GM08714 (cell line): ENCODE measurements around the gene C6orf52.
"Not testable (repeated sequence)": the region's sequence is repeated elsewhere in the genome, so short reads cannot be mapped to it uniquely, and the experiment has no call there.

ENCODE experiments used
- H3K4me3 ChIP-seq: fragments of 200-500 bp; sonication (Bioruptor generic); 2 replicates; pipeline ENCODE4 v1.5.1; 2014; ENCODE audit warnings: mild to moderate bottlenecking, low read length, inconsistent platforms
- ZNF274 ChIP-seq: IDR thresholded peaks from 2 replicates; pipeline ENCODE4 v1.6.1; 2012; ENCODE audit warnings: mild to moderate bottlenecking, low read depth, low read length

C6orf52 gene

DNA sequence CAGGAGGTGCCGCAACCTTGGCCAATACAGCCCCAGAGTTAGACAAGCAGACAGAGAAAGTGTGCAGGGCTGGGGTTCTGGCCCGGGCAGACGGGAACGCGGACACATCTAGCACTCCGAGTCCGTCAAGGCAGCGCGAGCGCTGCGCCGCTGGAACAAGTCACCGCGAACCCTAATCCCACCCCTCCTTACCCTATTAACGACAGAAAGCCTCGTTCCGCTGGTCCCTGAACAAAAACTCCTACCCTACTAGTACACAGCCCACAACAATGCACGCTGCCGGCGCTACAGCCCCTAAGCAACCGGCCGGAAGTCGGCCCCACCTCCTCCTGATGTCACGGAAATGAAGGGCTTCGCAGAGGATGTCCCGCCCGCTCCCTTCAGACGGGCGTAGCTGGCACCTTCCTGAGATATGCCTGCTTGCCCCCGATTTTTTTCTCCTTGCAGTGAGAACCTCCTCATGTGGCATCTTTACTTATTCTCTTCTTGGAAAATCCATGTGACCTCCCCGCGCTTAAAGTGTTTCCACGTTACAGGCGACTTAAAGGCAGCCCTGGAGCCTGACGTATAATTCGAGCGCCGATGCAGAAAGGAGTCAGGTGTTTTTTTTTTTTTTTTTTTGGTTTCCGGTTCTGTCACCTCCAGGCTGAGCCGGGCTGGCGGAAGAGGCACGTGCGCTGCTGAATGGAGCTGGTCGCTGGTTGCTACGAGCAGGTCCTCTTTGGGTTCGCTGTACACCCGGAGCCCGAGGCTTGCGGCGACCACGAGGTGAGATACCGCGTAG, at the start of gene C6orf52, which contains the start of gene PAK1IP1:
Gene C6orf52 (minus strand): TSS at position 315 of the 784 bp plus-strand sequence. CDS start 7,066 bp downstream, outside the sequence.
Gene PAK1IP1 (plus strand): TSS at position 671 of the 784 bp plus-strand sequence. CDS start 14 bp downstream, at position 685.
- H3K4me3 ChIP-seq: peak within 1 kb of the TSS; percentile 86
- TF ChIP-seq ZNF274: no peak

- no peak for TF ChIP-seq ZNF274
- H3K4me3 ChIP-seq: no peak overlapping the region
Observed at GRCh38 chr6:10743515-10743914, 49.1 kb upstream of the C6orf52 start.

GRCh38 chr6:10742251-10742650, 47.8 kb upstream of the C6orf52 start:
- TF ChIP-seq ZNF274: no peak
- no peak overlapping the region for H3K4me3 ChIP-seq

DNA sequence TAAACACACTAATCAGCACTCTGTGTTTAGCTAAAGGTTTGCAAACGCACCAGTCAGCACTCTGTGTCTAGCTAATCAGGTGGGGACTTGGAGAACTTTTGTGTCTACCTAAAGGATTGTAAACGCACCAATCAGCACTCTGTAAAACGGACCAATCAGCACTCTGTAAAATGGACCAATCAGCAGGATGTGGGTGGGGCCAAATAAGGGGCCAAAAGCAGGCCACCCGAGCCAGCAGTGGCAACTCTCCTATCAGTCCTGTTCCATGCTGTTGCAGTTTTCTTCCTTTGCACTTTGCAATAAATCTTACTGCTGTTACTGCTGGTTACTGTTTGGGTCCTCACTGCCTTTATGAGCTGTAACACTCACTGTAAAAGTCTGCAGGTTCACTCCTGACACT, 47.2 kb upstream of the C6orf52 start:
- H3K4me3 ChIP-seq: not testable (repeated sequence)

- no peak for TF ChIP-seq ZNF274
Observed at GRCh38 chr6:10740061-10740460, 45.6 kb upstream of the C6orf52 start.

GRCh38 chr6:10736731-10737130, 42.3 kb upstream of the C6orf52 start:
- TF ChIP-seq ZNF274: no peak
- H3K4me3 ChIP-seq: no peak overlapping the region

More at GRCh38 chr6:10740061-10740460, 45.6 kb upstream of the C6orf52 start:
- no peak overlapping the region for H3K4me3 ChIP-seq

DNA sequence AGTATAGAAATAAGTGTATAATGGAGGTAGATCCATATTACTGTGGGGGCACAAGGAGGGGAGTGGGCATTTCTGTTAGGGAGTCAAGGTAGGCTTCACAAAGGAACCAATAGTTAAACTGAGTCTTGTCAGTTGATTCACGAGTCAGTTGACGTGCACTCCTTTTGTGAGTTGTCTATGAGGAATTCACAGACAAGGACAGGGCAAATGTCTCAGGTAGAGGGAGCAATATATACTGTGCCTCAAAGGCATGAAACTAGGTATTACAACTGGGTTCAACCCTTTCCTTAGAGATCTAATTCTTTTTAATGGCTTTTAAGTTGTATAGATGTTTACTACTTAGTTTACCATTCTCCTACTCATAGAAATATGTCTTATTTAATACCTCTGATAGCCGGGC, 39.4 kb upstream of the C6orf52 start:
- H3K4me3 ChIP-seq: no peak overlapping the region
- no peak for TF ChIP-seq ZNF274

DNA sequence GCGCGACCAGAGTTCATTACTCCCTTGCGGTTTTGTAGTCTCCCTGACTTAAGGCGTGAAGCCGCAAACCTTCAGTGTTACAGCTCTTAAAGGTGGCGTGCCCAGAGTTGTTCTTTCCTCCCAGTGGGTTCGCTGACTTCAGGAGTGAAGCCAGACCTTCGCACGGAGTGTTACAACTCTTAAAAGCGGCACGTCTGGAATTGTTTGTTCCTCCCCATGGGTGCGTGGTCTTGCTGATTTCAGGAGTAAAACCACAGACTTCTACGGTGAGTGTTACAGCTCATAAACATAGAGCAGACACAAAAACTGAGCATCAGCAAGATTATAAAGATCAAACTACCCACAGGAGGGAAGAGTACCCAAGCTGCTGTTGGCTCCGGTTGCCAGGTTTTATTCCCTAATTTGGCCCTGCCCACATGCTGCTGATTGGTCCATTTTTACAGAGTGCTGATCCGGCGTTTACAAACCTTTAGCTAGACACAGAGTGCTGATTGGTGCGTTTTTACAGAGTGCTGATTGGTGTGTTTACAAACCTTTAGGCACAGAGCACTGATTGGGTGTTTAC, 38.8 kb upstream of the C6orf52 start:
- TF ChIP-seq ZNF274: no peak
- H3K4me3 ChIP-seq: no peak overlapping the region

DNA sequence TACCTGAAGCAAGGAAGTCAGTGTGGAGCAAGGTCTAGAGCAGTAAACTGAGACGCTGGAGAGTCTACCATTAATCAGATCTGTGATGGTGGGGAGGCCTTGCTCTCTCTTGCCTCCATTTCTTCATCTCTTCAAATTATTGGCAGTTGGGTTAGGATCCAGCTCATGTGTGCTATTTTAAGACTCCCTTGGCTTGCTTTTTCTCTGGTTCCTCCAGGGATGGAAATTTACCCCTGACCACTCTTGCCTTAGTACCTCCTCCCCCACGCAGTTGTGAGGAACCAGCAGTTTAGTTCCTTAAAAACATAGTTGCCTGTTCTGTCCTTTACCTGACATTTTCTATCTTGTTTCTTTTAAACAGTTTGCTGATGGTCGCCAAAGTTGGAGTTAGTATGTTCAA, 35.8 kb upstream of the C6orf52 start:
- no peak overlapping the region for H3K4me3 ChIP-seq
- no peak for TF ChIP-seq ZNF274

GRCh38 chr6:10725716-10726115, 31.3 kb upstream of the C6orf52 start:
- no peak overlapping the region for H3K4me3 ChIP-seq
- no peak for TF ChIP-seq ZNF274

GRCh38 chr6:10725044-10725443, 30.6 kb upstream of the C6orf52 start:
- TF ChIP-seq ZNF274: no peak
- no peak overlapping the region for H3K4me3 ChIP-seq

- no peak for TF ChIP-seq ZNF274
- peak overlapping the region; percentile 92 for H3K4me3 ChIP-seq
Observed at GRCh38 chr6:10723567-10723881, 29.1 kb upstream of the C6orf52 start.

GRCh38 chr6:10722820-10723566, 28.6 kb upstream of the C6orf52 start, which contains the start of gene TMEM14C:
Gene TMEM14C (plus strand): TSS chr6:10723070. CDS start chr6:10724614, 1,544 bp downstream.
- no peak for TF ChIP-seq ZNF274
- peak within 1 kb of the TSS; percentile 92 for H3K4me3 ChIP-seq

DNA sequence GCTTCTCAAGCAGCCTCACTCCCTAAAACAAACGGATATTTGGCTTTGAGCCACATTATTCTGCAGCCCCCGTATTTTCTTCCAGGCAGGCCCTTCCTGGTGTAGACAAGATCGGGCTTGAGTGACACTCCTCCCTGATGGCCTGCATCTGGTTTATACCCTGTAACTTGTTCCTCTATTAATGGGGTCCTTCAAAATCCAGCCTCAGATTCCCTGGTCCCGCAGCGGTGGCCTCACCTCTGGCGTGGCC, 28.1 kb upstream of the C6orf52 start:
- no peak for TF ChIP-seq ZNF274
- peak overlapping the region; percentile 92 for H3K4me3 ChIP-seq
